Activated CD4-positive, CD25-positive, alpha-beta regulatory T cell treated with anti-CD3 and anti-CD28 coated beads, Interleukin-2, amount 50 U/mL, for 24 hours (primary cell): ENCODE measurements around the gene RAB26.
"Not testable (repeated sequence)": the region's sequence is repeated elsewhere in the genome, so short reads cannot be mapped to it uniquely, and the experiment has no call there.

Experiments
- ATAC-seq, 2 donors: fragments of 150-1000 bp; cut with Tn5 transposase; one replicate each; pipeline ENCODE4 v1.10.0; 2021; ENCODE audit warnings: mild to moderate bottlenecking in 1 of 2, moderate library complexity in 1 of 2

Gene RAB26

DNA sequence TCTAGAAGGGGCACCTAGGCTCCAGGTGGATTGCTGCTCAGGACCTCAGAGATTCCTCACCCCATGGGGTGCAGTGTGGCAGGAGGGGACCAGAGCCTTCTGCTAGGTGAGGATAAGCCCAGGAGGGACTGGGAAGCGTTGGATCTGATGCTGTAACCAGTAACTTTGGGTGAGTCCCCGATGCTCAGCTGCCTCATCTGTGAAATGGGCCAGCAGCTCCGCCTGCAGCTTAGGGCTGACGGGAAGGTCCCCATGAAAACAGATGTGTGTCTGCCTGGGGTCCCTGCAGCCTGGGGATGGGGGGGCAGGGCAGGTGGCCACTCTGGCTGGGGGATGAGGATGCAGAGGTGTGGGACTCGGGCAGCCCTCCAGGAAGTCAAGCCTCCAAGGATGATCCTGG lies 50.7 kb downstream of the RAB26 start:
- ATAC-seq: no peak

DNA sequence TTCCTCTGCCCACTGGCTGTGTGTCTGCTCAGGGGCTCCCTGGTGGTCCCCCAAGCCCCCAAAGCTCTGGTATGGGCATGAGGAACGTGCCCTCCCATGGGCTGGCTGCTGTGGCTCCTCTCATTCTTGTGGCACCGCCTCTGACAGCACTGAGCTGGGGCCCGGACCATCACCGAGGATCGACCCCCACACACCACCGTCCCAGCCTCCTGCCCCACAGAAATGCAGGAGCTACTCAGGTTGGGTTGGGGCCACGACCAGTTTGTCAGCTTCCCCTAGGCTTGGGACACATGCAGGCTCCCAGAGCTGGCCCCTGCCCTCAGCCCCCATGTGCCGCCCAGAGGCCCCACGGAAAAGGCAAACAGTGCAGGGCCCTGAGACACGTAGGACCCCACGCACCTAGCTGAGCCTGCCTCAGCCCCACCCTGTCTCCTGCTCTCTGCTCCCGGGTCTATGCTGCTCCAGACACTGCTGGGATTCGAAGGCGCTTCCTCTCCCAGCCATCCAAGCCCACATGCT lies 51.3 kb downstream of the RAB26 start:
- no peak for ATAC-seq

- ATAC-seq: no peak
These were observed 51.9 kb downstream of the RAB26 start for GRCh38 chr16:2200313-2200712.

DNA sequence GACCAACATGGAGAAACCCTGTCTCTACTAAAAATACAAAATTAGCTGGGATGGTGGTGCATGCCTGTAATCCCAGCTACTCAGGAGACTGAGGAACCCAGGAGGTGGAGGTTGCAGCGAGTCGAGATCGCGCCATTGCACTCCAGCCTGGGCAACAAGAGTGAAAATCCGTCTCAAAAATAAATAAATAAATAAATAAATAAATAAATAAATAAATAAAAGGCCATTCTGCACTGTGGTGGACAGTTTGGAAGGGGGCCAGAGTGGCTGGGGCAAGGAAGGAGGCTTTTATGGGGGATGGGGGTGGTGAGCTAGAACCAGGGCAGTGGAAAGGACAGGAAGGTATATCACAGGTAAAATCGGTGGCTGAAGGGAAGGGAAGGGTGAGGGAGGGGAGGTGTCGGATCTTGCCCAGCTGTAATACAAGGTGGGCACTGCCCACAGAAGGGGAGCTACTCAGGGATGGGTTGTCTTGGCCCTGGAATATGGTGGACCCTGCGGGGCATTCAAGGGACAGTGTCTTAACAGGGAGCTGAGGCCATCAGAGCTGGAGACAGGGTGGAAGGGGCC lies 54.8 kb downstream of the RAB26 start:
- ATAC-seq: not testable (repeated sequence)
